GM18517 (cell line): Measurements from ENCODE around the gene TMC2.
"Not testable (repeated sequence)": the region's sequence is repeated elsewhere in the genome, so short reads cannot be mapped to it uniquely, and the experiment has no call there.

Experiments used
- ATAC-seq: cut with Tn5 transposase; IDR thresholded peaks from one replicate; pipeline ENCODE4 v1.9.1; 2021; ENCODE audit warnings: mild to moderate bottlenecking, moderate library complexity; ENCODE audit not compliant: unreplicated experiment

Gene TMC2

DNA sequence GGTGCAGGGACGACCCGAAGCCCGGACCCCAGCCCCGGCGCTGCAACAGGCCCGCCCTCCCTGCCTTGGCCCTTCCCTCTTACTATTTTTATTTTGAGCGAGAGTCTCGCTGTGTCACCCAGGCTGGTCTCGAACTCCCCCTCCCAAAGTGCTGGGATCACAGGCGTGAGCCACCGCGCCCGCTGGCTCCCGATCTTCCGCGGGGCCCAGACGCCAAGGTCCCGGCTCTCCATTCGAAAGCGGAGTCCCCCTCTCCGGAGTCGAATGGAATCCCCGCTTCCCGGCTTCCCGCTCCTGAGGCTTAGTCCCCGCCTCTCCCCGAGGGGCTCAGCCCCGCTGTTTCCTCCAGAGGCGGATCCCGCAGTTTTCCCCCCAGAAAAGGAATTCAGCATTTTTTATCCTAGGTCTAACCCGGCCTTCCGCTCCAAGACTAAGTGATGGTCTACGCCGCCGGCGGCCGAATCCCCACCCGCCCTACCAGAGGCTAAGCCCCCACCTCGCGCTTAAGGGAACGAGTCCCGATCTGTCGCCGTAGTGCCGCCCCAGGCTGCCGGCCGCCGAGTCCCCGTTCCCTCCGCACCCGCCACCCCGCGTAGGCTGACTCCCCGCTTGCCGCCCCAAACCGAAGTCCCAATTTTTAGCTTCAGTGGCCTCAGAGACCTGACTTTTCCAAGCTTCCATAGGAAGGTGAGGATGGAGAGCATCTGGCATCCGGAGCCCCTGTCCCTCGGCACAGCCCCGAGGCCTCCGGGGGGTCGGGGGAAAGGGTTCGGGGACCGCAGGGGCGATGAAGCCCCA is 11.5 kb upstream of the TMC2 start:
- peak; percentile 39 for ATAC-seq

DNA sequence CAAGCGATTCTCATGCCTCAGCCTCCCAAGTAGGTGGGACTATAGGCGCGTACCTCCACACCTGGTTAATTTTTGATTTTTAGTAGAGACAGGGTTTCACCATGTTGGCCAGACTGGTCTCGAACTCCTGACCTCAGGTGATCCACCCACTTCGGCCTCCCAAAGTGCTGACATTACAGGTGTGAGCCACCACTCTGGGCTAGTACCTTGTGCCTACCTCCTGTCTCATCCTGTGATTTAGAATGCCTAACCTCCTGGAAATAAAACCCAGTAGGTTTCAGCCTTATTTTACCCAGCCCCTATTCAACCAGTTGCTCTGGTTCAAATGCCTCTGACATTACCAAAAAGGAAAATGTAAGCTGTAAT is 10.2 kb upstream of the TMC2 start:
- ATAC-seq: not testable (repeated sequence)

DNA sequence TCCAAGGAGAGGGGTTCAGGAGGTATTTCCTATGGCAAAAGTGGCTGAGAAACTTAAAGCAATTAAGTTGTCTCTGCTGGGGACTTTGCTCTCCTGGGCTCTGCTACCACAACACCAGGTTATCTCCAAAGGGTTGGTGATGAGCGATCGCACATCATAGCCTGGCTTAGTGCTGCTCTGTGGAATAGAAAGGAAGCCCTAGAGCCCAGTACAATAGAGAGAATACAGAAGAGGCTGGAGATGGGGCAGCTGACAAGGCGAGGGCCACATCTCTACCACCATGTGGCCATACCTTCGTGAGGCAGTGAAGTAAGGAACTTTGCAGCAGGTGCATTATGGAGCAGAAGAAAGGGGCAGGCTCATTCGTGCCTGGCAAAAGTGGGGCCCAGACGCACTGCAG is 8.6 kb upstream of the TMC2 start:
- no peak for ATAC-seq

DNA sequence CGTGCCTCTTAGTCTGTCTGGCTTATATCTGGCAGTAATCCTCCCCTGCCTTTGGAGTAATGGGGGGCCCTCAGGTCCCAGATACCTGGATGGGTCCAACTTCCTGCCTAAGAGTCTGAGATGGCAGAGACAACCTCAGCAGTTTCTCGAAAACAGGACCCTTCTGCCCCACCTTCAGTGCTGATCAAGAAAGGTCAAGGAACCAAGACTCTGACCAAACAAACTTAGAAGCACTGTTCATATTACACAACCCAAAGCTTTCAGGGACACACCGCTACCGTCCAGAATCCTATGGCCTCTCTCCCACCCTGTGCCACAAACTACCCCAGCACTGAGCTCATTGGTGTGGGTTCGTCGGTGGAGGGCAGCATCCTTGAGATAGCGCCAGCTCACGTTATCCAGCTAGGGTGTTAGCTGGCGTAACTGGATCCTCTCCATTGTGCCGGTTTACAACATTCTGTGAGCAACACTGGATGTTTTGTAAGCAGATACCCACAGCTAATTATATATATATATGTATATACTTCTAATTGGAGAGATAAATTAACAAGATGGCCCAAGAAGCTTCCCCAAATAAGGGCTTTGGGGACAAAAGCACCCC is 7.6 kb upstream of the TMC2 start:
- no peak for ATAC-seq

DNA sequence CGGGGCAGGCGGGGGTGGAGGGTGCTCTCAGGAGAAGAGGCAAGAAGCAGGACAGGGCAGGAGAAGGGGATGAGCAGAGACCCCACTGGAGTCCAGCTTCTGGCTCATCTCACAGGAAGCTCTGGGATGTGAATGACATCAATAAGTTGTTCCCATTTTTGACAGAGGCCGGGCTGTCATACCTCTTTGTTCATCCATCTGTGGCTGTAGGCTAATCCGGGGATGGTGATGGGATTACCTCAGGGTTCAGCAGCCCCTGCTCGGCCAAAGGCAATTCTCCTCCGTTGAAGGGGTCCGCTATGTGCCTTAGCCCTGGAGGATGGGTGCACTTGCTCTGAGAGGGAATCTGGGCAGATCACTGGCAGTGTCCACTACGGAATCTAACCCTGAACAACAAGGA is 3.3 kb upstream of the TMC2 start:
- no peak for ATAC-seq

DNA sequence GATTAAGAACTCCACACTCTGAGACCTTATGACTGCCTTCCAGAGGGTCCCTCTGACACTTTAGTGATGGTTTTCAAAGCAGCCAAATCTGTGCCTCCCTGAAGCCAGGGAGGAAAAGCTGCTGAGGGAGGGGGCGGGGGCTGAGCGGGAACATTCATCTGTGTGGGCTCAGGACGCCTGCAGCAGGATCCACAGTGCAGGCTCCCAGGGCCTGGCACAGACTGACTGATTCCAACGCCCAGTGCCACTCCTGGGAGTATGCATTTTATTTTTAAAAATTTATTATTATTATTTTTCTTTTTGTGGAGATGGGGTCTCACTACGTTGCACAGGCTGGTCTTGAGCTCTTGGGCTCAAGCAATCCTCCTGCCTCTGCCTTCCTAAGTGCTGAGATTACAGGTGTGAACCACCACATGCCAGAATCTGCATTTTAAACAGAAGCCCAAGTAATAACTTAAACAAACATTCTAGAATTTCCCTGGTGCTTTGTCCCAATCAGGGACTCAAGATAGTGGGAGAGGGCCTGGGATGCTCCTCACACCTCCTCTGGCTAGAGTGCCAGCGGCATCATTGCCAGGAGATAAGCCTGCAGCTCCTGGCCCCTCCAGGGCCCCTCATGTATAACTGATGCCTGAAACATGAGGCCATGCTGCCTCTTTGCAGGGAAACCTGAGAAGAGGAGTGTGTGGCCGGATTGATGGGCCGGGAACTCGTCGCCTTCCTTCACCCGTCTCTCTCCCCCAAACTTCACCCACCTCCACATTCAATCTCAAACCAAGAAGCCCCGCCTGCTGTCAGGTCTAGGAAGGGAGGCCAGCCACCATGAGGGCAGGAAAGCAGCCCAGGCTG is 438 bp upstream of the TMC2 start:
- ATAC-seq: no peak

DNA sequence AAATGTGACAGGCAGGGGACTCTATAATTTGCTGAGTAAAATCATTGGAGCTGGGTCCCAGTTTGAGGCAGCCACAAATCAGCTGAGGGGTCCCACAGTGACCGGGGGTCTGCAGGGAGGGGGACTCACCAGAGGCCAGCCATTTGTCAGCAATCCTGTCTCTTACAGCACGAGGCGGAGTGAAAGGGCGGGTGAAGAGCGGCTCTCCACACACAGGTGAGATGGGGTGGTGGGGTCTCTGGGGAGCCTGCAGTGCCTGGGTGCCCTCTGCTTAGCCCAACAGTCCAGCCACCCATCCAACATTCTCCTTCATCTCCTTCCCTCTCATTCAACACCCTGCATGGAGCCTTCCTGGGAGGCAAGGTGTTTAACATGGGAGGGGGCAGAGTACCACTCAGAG is 728 bp downstream of the TMC2 start:
- no peak for ATAC-seq

DNA sequence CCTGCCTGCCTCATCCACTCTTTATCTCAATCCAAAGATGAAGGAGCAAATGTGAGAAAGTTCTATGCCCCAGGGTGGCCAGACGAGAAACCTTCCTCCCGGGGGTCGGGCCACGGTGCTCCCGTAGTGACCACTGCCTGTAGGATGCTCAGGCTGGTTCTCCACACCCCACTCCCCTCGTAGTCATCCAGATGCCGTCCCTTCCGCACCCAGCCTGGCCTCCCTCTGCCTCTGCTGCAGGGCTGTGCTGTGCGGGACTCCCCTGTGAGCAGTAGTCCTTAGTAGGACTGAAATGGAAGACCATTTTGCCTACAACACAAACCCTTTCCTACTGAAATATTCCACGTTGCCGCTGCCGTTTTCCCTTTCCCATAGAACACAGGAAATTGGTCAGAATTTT is 2.0 kb downstream of the TMC2 start:
- ATAC-seq: no peak

DNA sequence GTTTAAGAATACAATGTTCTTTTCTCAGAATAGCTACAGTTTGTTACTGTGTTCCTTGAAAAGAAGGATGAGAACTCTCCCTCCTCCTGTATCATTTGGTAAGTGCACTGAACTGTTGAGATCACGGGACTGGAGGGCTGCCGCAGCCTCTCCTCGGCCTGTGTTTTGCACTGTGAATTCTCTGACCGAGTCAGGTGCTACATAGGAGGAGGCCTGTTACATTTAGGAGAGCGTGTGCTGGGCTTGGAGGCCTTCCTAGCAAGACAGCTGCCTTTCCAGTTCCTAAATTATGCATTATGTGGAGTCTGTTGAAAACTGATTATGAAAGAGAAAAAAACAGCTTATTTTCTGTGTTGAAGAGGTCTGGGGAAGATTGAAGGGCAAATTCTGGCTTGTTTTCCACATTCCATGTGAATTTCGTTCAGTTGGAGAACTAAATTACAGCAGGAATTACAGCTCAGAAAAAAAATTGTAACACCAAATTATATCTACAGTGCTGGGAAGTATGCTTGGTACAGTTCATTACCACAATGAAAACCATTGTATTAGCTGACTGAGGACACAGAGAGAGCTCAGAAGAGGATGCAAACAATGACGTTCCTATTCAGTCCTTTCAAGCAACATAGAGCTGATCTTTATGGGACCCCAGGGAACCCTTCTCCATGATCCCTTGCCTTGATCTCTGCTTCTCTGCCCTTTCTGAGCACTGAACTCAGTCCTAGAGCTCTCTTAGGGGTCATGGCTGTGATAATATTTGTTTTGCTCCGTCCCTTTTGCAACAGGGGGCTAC is 2.8 kb downstream of the TMC2 start:
- no peak for ATAC-seq

DNA sequence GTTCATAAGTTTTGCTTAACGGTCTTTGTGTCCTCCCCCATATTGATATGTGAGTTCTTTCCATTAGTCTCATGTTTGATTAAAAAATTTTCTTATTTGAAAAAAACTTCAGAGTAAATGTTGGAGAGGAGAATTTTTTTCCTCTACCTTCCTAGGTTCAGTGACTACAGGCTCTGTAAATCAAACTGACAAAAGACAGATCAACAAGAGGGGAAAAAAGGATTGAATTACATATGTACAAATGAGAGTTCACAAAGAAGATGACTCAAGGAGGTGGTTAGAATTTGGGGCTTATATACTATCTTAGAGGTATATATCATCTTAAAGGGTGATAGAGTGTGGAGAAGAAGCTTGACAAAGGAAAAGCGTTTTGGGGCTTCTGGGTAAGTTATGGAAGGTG is 5.6 kb downstream of the TMC2 start:
- ATAC-seq: no peak

DNA sequence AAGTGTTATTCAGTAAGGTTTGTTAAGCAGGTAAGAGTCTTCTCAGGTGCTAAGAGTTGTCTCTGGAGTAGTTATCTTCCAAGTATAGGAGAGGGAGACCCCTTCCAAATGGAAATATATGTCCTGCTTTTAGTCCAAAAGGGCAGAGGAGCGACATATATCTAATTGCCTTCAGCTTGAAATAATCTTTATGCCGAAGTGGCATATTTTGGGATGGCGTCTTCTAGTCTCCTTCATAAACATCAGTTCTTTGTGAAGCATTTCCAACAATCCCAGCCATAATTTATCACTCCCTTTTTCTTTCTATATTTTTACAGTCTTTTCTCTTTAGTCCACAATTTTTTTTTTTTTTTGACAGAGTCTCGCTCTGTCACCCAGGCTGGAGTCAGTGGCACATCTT is 6.0 kb downstream of the TMC2 start:
- ATAC-seq: no peak

DNA sequence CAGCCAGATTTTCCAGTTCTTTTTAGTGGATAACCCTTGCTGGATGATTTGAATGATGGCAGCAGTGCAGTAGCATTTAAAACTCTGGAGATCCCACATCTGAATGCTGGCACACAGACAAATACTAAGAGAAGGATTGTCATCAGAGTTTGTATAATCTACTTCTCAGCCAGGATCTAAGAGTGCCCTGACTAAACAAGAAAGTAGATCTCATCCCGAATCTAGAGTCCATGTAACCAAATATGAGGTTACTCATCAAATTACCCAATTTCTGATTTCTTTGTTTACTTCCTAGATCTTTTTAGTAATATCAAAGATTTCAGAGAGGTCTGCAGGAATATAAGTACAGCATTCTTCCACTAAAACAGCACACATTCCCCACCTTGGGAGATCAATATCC is 7.8 kb downstream of the TMC2 start:
- no peak for ATAC-seq

DNA sequence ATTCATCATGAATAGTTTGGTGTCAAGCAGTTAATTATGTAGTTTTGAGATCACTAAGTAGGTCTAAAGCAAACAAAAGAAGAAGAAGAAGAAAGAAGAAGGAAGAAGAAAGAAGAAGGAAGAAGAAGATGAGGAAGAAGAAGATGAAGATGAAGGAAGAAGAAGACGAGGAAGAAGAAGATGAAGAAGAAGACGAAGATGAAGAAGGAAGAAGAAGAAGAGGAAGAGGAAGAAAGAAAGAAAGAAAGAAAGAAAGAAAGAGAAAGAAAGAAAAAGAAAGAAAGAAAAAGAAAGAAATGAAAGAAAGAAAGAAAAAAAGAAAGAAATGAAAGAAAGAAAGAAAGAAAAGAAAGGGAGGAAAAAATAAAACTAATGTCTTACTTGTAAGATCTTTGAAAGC is 9.2 kb downstream of the TMC2 start:
- no peak for ATAC-seq

DNA sequence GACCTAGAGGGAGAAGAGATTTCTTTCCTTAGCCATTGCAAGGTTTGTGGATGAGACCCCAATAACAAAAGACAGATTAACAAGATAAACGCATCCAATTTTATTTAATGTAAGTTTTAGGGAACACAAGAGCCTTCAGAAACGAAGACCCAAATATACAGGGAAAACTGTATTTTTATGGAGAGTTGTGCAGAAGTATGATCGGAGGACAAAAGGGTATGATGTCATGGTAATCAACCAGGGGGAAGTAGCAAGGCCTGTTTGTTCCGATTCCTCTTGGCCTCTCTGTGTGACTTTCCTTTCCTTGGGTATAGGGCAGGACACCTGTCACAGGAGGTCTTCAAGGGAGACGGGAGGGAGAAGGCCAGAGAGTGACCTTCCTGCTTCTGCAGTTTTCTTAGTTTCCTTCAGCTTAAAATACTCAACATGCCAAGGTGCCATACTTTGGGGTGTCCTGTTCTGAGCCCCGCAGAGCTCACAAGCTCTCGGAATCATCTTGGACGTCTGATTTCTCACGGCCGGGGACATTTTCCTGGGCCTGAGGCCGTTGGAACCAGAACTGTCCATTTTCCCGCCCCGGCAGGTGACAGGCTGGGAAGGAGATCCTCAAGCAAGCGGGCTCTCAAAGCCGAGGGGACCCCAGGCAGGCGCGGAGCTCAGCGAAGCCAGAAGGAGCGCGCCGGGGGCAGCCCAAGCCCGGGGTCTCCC is 21.7 kb downstream of the TMC2 start:
- no peak for ATAC-seq

DNA sequence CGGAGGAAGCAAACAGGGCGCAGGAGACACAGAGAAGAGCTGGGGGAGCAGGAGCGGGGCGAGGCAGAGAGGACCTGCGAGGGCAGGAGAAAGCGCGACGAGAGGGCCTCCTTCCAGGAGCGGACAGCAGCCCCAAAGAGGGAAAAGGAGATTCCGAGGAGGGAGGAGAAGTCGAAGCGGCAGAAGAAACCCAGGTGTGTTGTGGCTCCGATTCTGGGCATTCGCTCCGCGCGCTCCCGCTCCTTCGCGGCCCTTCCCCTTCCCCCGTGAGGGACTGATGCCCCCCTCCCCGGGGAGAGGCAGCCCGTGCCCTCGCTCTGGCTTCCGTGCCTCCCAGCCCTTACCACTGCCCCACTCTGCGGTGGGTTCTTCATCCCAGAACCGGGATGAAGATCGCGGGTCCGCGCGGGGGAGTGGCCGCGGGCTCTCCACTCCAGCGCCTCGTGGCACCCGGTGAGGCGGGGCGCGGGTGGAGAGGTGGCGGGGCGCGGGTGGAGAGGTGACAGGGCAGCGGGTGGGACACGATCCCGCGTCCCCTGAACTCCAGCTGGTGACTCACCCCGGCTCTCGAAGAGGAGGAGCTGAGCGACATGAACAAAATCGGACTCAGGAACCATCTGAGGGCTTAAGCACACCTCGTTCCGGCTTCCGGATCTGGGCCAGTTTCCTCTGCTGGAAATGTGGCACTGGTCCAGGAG is 22.4 kb downstream of the TMC2 start:
- no peak for ATAC-seq

DNA sequence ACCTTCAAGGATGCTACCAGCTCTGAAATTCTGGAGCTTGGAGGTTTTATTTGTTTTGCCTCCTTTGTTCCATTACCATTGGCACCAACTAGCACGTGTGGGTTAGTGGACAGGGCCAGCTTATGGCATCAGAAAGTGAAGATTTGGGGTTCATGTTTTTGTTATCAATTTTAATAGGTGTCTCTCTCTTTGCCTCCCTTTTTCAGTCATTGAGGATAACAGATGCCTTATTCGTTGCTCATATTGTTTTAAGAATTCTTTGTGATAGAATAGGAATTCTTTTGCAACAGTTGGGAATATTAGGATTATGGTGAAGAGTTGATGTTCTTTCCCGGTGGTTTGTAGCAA is 22.9 kb downstream of the TMC2 start:
- ATAC-seq: no peak

DNA sequence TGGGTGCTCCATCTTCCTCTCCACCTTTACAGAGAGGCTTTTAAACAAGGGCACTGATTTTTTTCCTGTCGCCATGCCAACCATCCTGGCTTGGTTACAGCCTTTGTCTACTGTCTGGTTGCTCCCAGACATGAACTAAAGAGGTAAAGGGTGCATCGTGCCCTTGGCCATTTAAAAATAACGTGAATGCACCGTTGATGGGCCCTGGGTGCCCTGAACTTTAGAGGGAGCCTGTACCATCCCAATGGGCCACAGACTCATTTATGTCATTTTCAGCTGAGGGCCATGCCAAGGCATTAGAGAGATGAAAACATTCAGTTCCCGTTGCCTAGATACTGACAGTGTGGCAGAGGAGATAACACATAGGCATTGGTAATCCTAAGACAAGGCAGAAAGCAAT is 23.3 kb downstream of the TMC2 start:
- ATAC-seq: no peak

DNA sequence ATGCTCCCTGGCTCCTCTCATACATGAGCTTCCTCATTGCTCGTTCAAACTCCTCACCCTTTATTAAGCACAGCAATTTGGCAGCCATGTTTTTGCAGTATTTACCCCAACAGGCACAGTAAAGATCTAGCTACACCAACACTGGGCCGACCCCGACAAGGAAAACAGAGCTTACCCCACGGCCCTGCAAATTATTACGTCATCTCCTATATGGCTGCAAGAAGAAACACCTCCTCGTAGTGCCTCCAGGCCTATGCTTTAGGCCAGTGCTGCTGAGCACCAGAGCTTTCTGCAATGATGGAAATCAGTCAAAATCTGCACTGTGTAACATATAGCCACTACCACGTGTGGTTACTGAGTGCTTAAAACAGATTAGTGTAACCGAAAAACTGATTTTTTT is 26.7 kb downstream of the TMC2 start:
- no peak for ATAC-seq

DNA sequence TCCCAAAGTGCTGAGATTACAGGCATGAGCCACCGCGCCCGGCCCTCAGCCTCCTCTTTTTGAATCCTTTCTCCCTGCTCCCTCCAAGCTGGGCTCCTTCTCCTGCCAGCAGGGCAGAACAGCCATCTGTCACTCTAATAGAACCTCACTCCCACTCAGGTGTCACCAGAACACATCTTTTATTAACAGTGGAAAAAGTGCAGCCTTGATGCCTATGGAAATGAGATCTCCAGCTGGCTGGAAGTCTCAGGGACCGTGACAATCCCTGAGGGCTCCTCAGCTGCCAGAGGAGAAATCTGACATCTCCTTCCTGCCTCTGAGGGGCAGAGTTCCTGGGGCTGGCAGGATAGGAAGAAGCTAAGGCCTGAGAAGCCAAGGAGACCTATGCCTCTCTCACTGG is 28.0 kb downstream of the TMC2 start:
- no peak for ATAC-seq

DNA sequence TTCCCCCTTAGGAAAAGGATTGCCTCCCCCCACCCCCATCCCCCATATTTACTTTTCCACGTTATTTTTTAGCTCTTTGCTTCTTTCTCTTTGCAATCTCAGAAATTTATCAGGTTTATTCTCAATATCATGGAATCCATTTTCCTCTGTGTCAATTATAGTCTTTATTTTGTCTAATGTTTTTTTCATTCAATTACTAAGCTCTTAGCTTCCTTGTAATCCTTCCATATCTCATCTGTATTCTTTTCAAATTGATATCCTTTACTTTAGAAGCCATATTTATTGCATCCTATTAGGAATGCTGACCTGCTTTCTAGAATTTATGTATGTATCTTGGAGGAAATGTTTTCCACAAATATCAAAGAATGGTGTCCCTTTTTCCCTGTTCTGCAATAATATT is 39.3 kb downstream of the TMC2 start:
- no peak for ATAC-seq
